Hematopoietic multipotent progenitor cell treated with erythropoietin and hydrocortisone succinate and interleukin-3 and kit ligand, for 8 days (in vitro differentiated cells): ENCODE measurements around the gene ZNF708.
"Not testable (repeated sequence)": the region's sequence is repeated elsewhere in the genome, so short reads cannot be mapped to it uniquely, and the experiment has no call there.

ENCODE experiments used
- DNase-seq: peaks from one replicate; pipeline ENCODE4 v3.0.0-alpha.2; 2015

The ZNF708 gene

GRCh38 chr19:21259421-21260124 is 69.6 kb downstream of the ZNF708 start:
- not testable (repeated sequence) for DNase-seq

DNA sequence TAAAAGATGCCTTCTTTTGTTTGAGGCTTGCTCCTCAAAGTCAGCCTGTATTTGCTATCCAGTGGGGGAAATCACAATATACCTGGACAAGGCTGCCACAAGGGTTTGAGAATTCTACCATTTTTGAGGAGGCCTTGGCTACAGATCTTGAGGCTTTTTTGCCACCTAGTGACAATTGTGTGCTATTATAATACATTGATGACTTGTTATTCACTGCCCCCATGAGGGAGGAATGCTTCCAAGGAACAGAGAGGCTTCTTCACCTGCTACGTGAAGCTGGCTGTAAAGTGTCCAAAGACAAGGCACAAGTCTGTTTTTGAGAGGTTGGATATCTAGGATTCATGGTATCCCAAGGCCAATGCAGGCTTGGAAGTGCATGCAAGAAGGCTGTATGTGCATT is 72.5 kb downstream of the ZNF708 start:
- DNase-seq: peak; percentile 36
